Activated naive CD8-positive, alpha-beta T cell (primary cell): Measurements from ENCODE around the gene PIN1.
"Not testable (repeated sequence)": the region's sequence is repeated elsewhere in the genome, so short reads cannot be mapped to it uniquely, and the experiment has no call there.

ENCODE experiments used
- H3K27ac Mint-ChIP-seq: one replicate; pipeline ENCODE4 v1.8.0; 2021; ENCODE audit warnings: mixed read lengths
- H3K27me3 Mint-ChIP-seq: one replicate; pipeline ENCODE4 v1.8.0; 2021; ENCODE audit warnings: mixed read lengths
- H3K36me3 Mint-ChIP-seq: one replicate; pipeline ENCODE4 v1.8.0; 2021; ENCODE audit warnings: mixed read lengths
- H3K4me1 Mint-ChIP-seq: one replicate; pipeline ENCODE4 v1.8.0; 2021; ENCODE audit warnings: low read depth, mixed read lengths
- H3K4me3 Mint-ChIP-seq: one replicate; pipeline ENCODE4 v1.8.0; 2021; ENCODE audit warnings: mild to moderate bottlenecking, mixed read lengths
- H3K9me3 Mint-ChIP-seq: one replicate; pipeline ENCODE4 v1.8.0; 2021; ENCODE audit warnings: low read depth, mixed read lengths

PIN1 gene

GRCh38 chr19:9834726-9835506 lies at the start of gene PIN1:
Gene PIN1 (plus strand): TSS chr19:9835318. CDS start chr19:9835345, 27 bp downstream.
- peak within 1 kb of the TSS; percentile 95 for H3K4me3 Mint-ChIP-seq
- peaks cover 16% of the 10 kb centered on the region for H3K4me1 Mint-ChIP-seq
- H3K36me3 Mint-ChIP-seq, result no peaks in the 10 kb centered on the region
- no peaks in the 10 kb centered on the region for H3K9me3 Mint-ChIP-seq
- H3K27me3 Mint-ChIP-seq, result no peaks in the 10 kb centered on the region
- H3K27ac Mint-ChIP-seq, result peak within 1 kb of the TSS; percentile 77

GRCh38 chr19:9785367-9786331 lies 49.5 kb upstream of the PIN1 start:
- Mint-ChIP-seq H3K9me3 (no peaks in the 10 kb centered on the region), H3K4me1 (peaks cover 33% of the 10 kb centered on the region)

GRCh38 chr19:9786342-9786741 lies 48.8 kb upstream of the PIN1 start:
- Mint-ChIP-seq H3K9me3 (no peaks in the 10 kb centered on the region), H3K27ac (peak overlapping the region; percentile 58), H3K4me1 (peaks cover 36% of the 10 kb centered on the region), H3K36me3 (no peaks in the 10 kb centered on the region), H3K27me3 (no peaks in the 10 kb centered on the region), H3K4me3 (peak overlapping the region; percentile 95)

More at GRCh38 chr19:9785367-9786331, 49.5 kb upstream of the PIN1 start:
- H3K27me3 Mint-ChIP-seq, result no peaks in the 10 kb centered on the region
- peak overlapping the region; percentile 96 for H3K27ac Mint-ChIP-seq
- no peaks in the 10 kb centered on the region for H3K36me3 Mint-ChIP-seq
- H3K4me3 Mint-ChIP-seq, result peak overlapping the region; percentile 95

GRCh38 chr19:9786819-9787218 lies 48.3 kb upstream of the PIN1 start:
- H3K27ac Mint-ChIP-seq, result peak overlapping the region; percentile 58
- H3K4me3 Mint-ChIP-seq, result peak overlapping the region; percentile 73
- H3K4me1 Mint-ChIP-seq, result peaks cover 38% of the 10 kb centered on the region
- no peaks in the 10 kb centered on the region for H3K36me3 Mint-ChIP-seq
- H3K9me3 Mint-ChIP-seq, result no peaks in the 10 kb centered on the region
- no peaks in the 10 kb centered on the region for H3K27me3 Mint-ChIP-seq

GRCh38 chr19:9788604-9789003 lies 46.5 kb upstream of the PIN1 start:
- H3K27me3 Mint-ChIP-seq, result not testable (repeated sequence)

GRCh38 chr19:9789066-9789465 lies 46.1 kb upstream of the PIN1 start:
- Mint-ChIP-seq H3K27me3 (no peaks in the 10 kb centered on the region), H3K4me3 (no peak overlapping the region), H3K36me3 (no peaks in the 10 kb centered on the region), H3K9me3 (peaks cover 4% of the 10 kb centered on the region), H3K27ac (no peak overlapping the region), H3K4me1 (peaks cover 33% of the 10 kb centered on the region)

More at GRCh38 chr19:9788604-9789003, 46.5 kb upstream of the PIN1 start:
- H3K4me1 Mint-ChIP-seq, result peaks cover 36% of the 10 kb centered on the region
- not testable (repeated sequence) for H3K27ac Mint-ChIP-seq, H3K36me3 Mint-ChIP-seq, H3K4me3 Mint-ChIP-seq, H3K9me3 Mint-ChIP-seq

- H3K36me3 Mint-ChIP-seq, H3K27me3 Mint-ChIP-seq, H3K4me3 Mint-ChIP-seq, H3K27ac Mint-ChIP-seq, H3K9me3 Mint-ChIP-seq: not testable (repeated sequence)
- H3K4me1 Mint-ChIP-seq, result peaks cover 29% of the 10 kb centered on the region
These were observed 45.5 kb upstream of the PIN1 start for GRCh38 chr19:9789579-9789978.

- not testable (repeated sequence) for H3K36me3 Mint-ChIP-seq
- H3K4me3 Mint-ChIP-seq, result peak overlapping the region; percentile 91
These were observed 44.1 kb upstream of the PIN1 start for GRCh38 chr19:9791073-9791367.

GRCh38 chr19:9791552-9792205 lies 43.4 kb upstream of the PIN1 start:
- no peaks in the 10 kb centered on the region for H3K36me3 Mint-ChIP-seq
- peak overlapping the region; percentile 86 for H3K27ac Mint-ChIP-seq
- no peaks in the 10 kb centered on the region for H3K27me3 Mint-ChIP-seq
- peaks cover 4% of the 10 kb centered on the region for H3K9me3 Mint-ChIP-seq
- peaks cover 24% of the 10 kb centered on the region for H3K4me1 Mint-ChIP-seq
- peak overlapping the region; percentile 91 for H3K4me3 Mint-ChIP-seq

More at GRCh38 chr19:9791073-9791367, 44.1 kb upstream of the PIN1 start:
- not testable (repeated sequence) for H3K9me3 Mint-ChIP-seq, H3K27me3 Mint-ChIP-seq
- peaks cover 22% of the 10 kb centered on the region for H3K4me1 Mint-ChIP-seq
- peak overlapping the region; percentile 41 for H3K27ac Mint-ChIP-seq

GRCh38 chr19:9792206-9793070 lies 42.7 kb upstream of the PIN1 start:
- H3K4me3 Mint-ChIP-seq, result peak overlapping the region; percentile 91
- H3K27me3 Mint-ChIP-seq, result no peaks in the 10 kb centered on the region
- peaks cover 4% of the 10 kb centered on the region for H3K9me3 Mint-ChIP-seq
- H3K27ac Mint-ChIP-seq, result peak overlapping the region; percentile 81
- H3K36me3 Mint-ChIP-seq, result no peaks in the 10 kb centered on the region
- peaks cover 23% of the 10 kb centered on the region for H3K4me1 Mint-ChIP-seq

GRCh38 chr19:9793071-9793591 lies 42.0 kb upstream of the PIN1 start:
- H3K27me3 Mint-ChIP-seq, result no peaks in the 10 kb centered on the region
- peaks cover 4% of the 10 kb centered on the region for H3K9me3 Mint-ChIP-seq
- H3K4me1 Mint-ChIP-seq, result peaks cover 25% of the 10 kb centered on the region
- H3K4me3 Mint-ChIP-seq, result peak overlapping the region; percentile 91
- H3K27ac Mint-ChIP-seq, result peak overlapping the region; percentile 85
- H3K36me3 Mint-ChIP-seq, result no peaks in the 10 kb centered on the region

- no peaks in the 10 kb centered on the region for H3K27me3 Mint-ChIP-seq
- H3K27ac Mint-ChIP-seq, result peak overlapping the region; percentile 11
These were observed 38.9 kb upstream of the PIN1 start for GRCh38 chr19:9796113-9796773.

GRCh38 chr19:9797871-9798270 lies 37.2 kb upstream of the PIN1 start:
- no peak overlapping the region for H3K27ac Mint-ChIP-seq
- H3K27me3 Mint-ChIP-seq, result no peaks in the 10 kb centered on the region
- no peaks in the 10 kb centered on the region for H3K36me3 Mint-ChIP-seq
- no peak overlapping the region for H3K4me3 Mint-ChIP-seq
- peaks cover 25% of the 10 kb centered on the region for H3K4me1 Mint-ChIP-seq
- peaks cover 4% of the 10 kb centered on the region for H3K9me3 Mint-ChIP-seq

More at GRCh38 chr19:9796113-9796773, 38.9 kb upstream of the PIN1 start:
- H3K36me3 Mint-ChIP-seq, result no peaks in the 10 kb centered on the region
- H3K9me3 Mint-ChIP-seq, result peaks cover 4% of the 10 kb centered on the region
- peak overlapping the region; percentile 20 for H3K4me3 Mint-ChIP-seq
- peaks cover 29% of the 10 kb centered on the region for H3K4me1 Mint-ChIP-seq
